Ishikawa (cell line): ENCODE data around the gene MRGPRD.

Source experiments
- CREB1 ChIP-seq: IDR thresholded peaks from 2 replicates; pipeline ENCODE4 v1.6.1; 2012; ENCODE audit warnings: low read depth
- EP300 ChIP-seq: IDR thresholded peaks from 2 replicates; pipeline ENCODE4 v1.6.1; 2012; ENCODE audit warnings: borderline replicate concordance
- TCF12 ChIP-seq: IDR thresholded peaks from 2 replicates; pipeline ENCODE4 v1.6.1; 2012; ENCODE audit warnings: low read depth

- TF ChIP-seq TCF12 (no peak), EP300 (no peak), CREB1 (no peak)
These were observed 34.2 kb upstream of the MRGPRD start for GRCh38 chr11:69014898-69015549.
